SH-SY5Y (cell line): Measurements from ENCODE around the gene AKAP6.

Source experiments
- GATA2 ChIP-seq: IDR thresholded peaks from 2 replicates; pipeline ENCODE4 v1.6.1; 2011; ENCODE audit warnings: mild to moderate bottlenecking, low read depth, low read length
- GATA3 ChIP-seq: IDR thresholded peaks from 2 replicates; pipeline ENCODE4 v1.6.1; 2011; ENCODE audit warnings: low read depth, mild to moderate bottlenecking, low read length, moderate library complexity

DNA sequence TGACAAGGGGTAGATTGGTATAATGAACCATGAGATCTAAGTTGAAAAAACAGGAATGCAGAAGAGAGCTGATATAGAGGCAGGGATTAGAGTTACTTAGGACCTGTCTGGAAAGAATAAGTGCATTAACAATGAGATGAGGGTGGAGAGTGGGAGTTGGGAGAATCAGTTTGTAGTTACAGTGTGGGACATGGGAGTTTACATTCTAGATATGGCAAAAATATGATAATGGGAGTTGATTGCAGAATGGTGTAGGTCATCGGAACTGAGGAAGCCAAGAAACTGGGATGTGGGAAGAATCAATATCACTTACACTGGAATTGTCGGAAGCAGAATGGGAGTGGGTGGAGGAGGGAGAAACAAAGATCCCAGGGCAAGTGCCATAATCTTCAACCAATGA is 308.5 kb downstream of the AKAP6 start:
- TF ChIP-seq GATA2 (no peak), GATA3 (no peak)
